CD4-positive, alpha-beta memory T cell (primary cell): ENCODE data around the gene AGMO. TPM values are rescaled to one million over a fixed set of nuclear protein-coding genes. Genes with fewer than 3 reads are reported as not detected.

Experiments used
- CTCF ChIA-PET: fragments of 350-600 bp; sonication (Branson Sonifier 250); formaldehyde crosslinking; loops from one replicate; lab custom pipeline; 2021; ENCODE audit warnings: inconsistent platforms; ENCODE audit not compliant: partially characterized antibody; lab: Charles Lee
- POLR2A ChIA-PET: fragments of 350-600 bp; sonication (Branson Sonifier 250); formaldehyde crosslinking; loops from one replicate; lab custom pipeline; 2021; ENCODE audit not compliant: partially characterized antibody; lab: Charles Lee
- DNase-seq, 5 donors: peaks; one replicate each; pipeline versions ENCODE4 v3.0.0 to v3.0.0-alpha.2; 2020 to 2022; ENCODE audit warnings: mixed read lengths in 1 of 5
- H3K27ac ChIP-seq: one replicate; pipeline ENCODE4 v1.7.0; 2013; ENCODE audit warnings: low read depth, low read length
- H3K27me3 ChIP-seq: 2 replicates; pipeline ENCODE4 v1.7.0; 2013; ENCODE audit warnings: mild to moderate bottlenecking, low read length, moderate library complexity; ENCODE audit not compliant: insufficient read depth
- H3K36me3 ChIP-seq: 2 replicates; pipeline ENCODE4 v1.7.0; 2013; ENCODE audit warnings: mild to moderate bottlenecking, low read length, moderate library complexity; ENCODE audit not compliant: insufficient read depth
- H3K4me1 ChIP-seq: 2 replicates; pipeline ENCODE4 v1.7.0; 2013; ENCODE audit warnings: mild to moderate bottlenecking, low read length, moderate library complexity; ENCODE audit not compliant: insufficient read depth
- H3K4me3 ChIP-seq, 2 donors: one replicate each; pipeline ENCODE4 v1.7.0; 2013; ENCODE audit warnings: low read length in 2 of 2, mild to moderate bottlenecking in 1 of 2
- H3K9me3 ChIP-seq, 2 donors: one replicate each; pipeline ENCODE4 v1.7.0; 2013; ENCODE audit warnings: low read length in 2 of 2, control low read depth in 1 of 2; ENCODE audit not compliant: control insufficient read depth in 1 of 2
- H3K27ac Mint-ChIP-seq, 7 donors: one replicate each; pipeline ENCODE4 v1.8.0; 2020 to 2021; ENCODE audit warnings: mixed read lengths in 7 of 7, mild to moderate bottlenecking in 6 of 7, inconsistent platforms in 3 of 7, moderate library complexity in 3 of 7
- H3K27me3 Mint-ChIP-seq, 2 donors: one replicate each; pipeline ENCODE4 v1.8.0; 2020 to 2021; ENCODE audit warnings: mixed read lengths in 2 of 2
- H3K36me3 Mint-ChIP-seq, 2 donors: one replicate each; pipeline ENCODE4 v1.8.0; 2020 to 2021; ENCODE audit warnings: mixed read lengths in 2 of 2, inconsistent platforms in 1 of 2, mild to moderate bottlenecking in 1 of 2
- H3K4me1 Mint-ChIP-seq, 4 donors: one replicate each; pipeline ENCODE4 v1.8.0; 2020 to 2021; ENCODE audit warnings: mixed read lengths in 4 of 4, mild to moderate bottlenecking in 1 of 4
- H3K4me3 Mint-ChIP-seq, 8 donors: one replicate each; pipeline ENCODE4 v1.8.0; 2020 to 2021; ENCODE audit warnings: mixed read lengths in 8 of 8, mild to moderate bottlenecking in 7 of 8, moderate library complexity in 6 of 8, inconsistent platforms in 3 of 8
- H3K9me3 Mint-ChIP-seq, 8 donors: one replicate each; pipeline ENCODE4 v1.8.0; 2020 to 2021; ENCODE audit warnings: mixed read lengths in 8 of 8, mild to moderate bottlenecking in 5 of 8, inconsistent platforms in 3 of 8, moderate library complexity in 1 of 8
- intact Hi-C: fragments of 100-400 bp; cut with micrococcal nuclease; formaldehyde crosslinking; loops from one replicate; pipeline ENCODE4 v1.15.1; 2023
- polyA plus RNA-seq, 2 donors: library from polyadenylated mRNA; unstranded; fragments of 300-500 nt; fragmentation: Illumina TruSeq; gene quantifications; one replicate each; pipeline ENCODE4 v1.2.3, GENCODE V29; 2021
- total RNA-seq, 2 experiments: library from RNA; stranded (reverse); gene quantifications; one replicate each; pipeline ENCODE4 v1.2.3, GENCODE V29; 2021

AGMO gene
- total and polyA plus RNA-seq, 4 experiments from 2014 or later: not detected

DNA sequence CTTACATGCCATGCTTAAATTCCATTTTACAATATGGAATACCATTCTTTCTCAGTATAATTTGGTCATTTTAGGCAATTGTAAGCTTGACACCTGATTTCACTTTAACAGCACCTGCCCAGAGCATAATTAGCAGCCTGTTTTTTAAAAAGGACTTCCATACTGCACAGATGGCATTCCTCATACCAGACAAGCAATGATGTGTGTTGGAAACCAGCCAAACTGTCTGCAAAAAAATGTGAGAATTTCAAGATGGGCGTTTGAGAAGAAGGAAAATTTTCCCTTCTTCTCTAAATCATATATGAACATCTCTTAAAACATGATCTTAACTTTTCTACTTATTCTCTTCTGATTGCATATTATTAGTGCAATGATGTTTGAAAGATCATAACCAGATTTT, 40.4 kb upstream of the AGMO start:
- ChIA-PET POLR2A (no interaction called here), CTCF (no interaction called here)
- Histone ChIP-seq H3K4me3 (no peak overlapping the region), H3K36me3 (no peaks in the 10 kb centered on the region), H3K4me1 (no peaks in the 10 kb centered on the region), H3K27ac (no peak overlapping the region), H3K27me3 (no peaks in the 10 kb centered on the region), H3K9me3 (no peaks in the 10 kb centered on the region)
- Mint-ChIP-seq H3K27me3 (no peaks in the 10 kb centered on the region), H3K4me1 (no peaks in the 10 kb centered on the region), H3K9me3 (peaks cover 0 to 7% (median 3%) of the 10 kb centered on the region in 8 donors), H3K27ac (no peak overlapping the region), H3K4me3 (no peak overlapping the region), H3K36me3 (no peaks in the 10 kb centered on the region)
- no peak for DNase-seq
- intact Hi-C loops: no loop called here

DNA sequence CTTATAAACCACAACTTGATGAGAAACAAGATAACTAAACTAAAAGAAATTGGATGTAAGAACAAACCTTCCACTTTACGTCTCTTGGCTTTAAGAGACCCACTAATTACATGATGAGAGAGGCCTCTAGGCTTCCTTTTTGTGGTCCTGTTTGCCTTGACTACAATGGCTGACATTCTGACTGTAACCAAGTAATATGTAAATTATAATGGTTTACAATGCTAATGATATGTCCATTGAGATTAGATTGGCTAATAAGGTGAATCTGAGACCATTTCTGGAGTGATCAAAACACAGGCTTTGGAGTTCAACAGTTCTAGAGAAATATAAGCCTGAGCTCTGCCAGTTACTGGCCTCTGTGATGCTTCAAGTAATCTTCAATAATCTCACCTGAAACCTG, 39.4 kb upstream of the AGMO start:
- no peaks in the 10 kb centered on the region for H3K36me3 ChIP-seq
- H3K4me3 ChIP-seq: no peak overlapping the region
- intact Hi-C loops: no loop called here
- Mint-ChIP-seq H3K27ac (no peak overlapping the region), H3K9me3 (peaks cover 0 to 13% (median 4%) of the 10 kb centered on the region in 8 donors), H3K4me3 (no peak overlapping the region), H3K4me1 (no peaks in the 10 kb centered on the region), H3K27me3 (no peaks in the 10 kb centered on the region), H3K36me3 (no peaks in the 10 kb centered on the region)
- H3K27me3 ChIP-seq: no peaks in the 10 kb centered on the region
- CTCF ChIA-PET: no interaction called here
- DNase-seq: no peak
- POLR2A ChIA-PET: no interaction called here
- H3K4me1 ChIP-seq: no peaks in the 10 kb centered on the region
- H3K9me3 ChIP-seq: no peaks in the 10 kb centered on the region
- H3K27ac ChIP-seq: no peak overlapping the region

DNA sequence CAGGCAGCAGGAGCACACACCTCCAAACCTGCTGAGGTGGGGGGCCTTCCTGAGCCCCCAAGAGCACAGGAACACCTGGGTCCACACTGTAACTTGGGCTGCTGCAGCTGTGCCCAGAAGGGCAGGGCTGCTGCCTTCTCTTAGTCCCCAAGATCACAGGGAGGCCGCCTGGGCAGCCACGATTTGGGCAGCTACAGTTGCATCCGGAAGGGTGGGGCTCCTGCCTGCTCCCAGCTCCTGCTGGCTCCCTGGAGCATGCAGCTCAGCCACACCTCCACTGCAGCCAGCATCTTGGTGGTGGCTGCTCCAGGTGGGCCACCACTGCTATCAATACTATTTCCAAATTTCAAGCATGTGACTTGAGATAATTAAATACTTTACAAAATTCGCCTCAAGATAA, 38.5 kb upstream of the AGMO start:
- POLR2A ChIA-PET: no interaction called here
- Histone ChIP-seq H3K4me3 (no peak overlapping the region), H3K36me3 (no peaks in the 10 kb centered on the region), H3K27ac (no peak overlapping the region), H3K9me3 (no peaks in the 10 kb centered on the region), H3K4me1 (no peaks in the 10 kb centered on the region), H3K27me3 (no peaks in the 10 kb centered on the region)
- peak in 1 of 5 donors; percentile 22 for DNase-seq
- Mint-ChIP-seq H3K4me3 (no peak overlapping the region), H3K27me3 (no peaks in the 10 kb centered on the region), H3K36me3 (no peaks in the 10 kb centered on the region), H3K4me1 (no peaks in the 10 kb centered on the region), H3K27ac (no peak overlapping the region), H3K9me3 (peaks cover 0 to 13% (median 4%) of the 10 kb centered on the region in 8 donors)
- CTCF ChIA-PET: no interaction called here
- intact Hi-C loops: no loop called here

DNA sequence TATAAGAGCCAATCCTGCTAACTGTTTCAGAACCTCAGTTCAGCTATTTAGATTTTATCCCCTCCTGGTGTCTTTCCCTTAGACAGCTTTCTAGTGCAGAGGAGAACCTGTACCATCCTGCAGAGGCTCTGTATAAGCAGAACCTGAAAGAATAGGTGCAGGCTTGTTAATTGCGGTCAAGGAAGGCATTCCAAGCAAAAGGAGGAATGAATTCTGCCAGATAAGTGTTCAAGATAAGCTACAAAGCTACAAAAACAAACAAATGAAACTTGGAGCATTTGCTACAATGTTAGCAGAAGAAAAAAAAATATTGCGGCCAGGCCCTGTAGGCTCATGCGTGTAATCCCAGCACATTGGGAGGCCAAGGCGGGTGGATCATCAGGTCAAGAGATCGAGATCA, 32.6 kb upstream of the AGMO start:
- ChIA-PET CTCF (no interaction called here), POLR2A (no interaction called here)
- no peaks in the 10 kb centered on the region for H3K4me1 Mint-ChIP-seq
- H3K27me3 Mint-ChIP-seq: no peaks in the 10 kb centered on the region
- H3K27ac Mint-ChIP-seq: no peak overlapping the region
- Histone ChIP-seq H3K9me3 (no peaks in the 10 kb centered on the region), H3K27me3 (no peaks in the 10 kb centered on the region), H3K4me3 (no peak overlapping the region), H3K36me3 (no peaks in the 10 kb centered on the region), H3K4me1 (no peaks in the 10 kb centered on the region), H3K27ac (no peak overlapping the region)
- H3K9me3 Mint-ChIP-seq: peaks cover 0 to 15% (median 3%) of the 10 kb centered on the region in 8 donors
- intact Hi-C loops: no loop called here
- DNase-seq: no peak
- H3K36me3 Mint-ChIP-seq: no peaks in the 10 kb centered on the region
- no peak overlapping the region for H3K4me3 Mint-ChIP-seq

DNA sequence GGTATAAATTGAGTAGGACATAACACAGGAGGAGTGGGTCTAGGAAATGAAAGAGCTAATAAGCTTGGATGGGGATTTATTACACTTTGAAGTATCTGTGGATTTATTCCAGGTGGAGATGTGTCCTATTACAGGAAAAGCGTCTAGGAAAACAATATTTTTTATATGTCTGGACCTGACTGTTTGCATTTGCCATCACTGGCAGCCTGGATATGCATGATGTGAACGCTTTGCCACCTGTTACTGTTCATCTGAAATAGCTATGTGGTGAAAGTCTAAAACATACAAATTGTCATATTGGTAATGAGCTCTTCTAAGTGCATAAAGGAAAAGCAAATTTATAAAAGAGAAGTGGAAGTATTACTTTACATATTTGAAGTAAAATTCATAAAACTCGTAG, 31.6 kb upstream of the AGMO start:
- H3K27ac ChIP-seq: no peak overlapping the region
- intact Hi-C loops: no loop called here
- ChIA-PET POLR2A (no interaction called here), CTCF (no interaction called here)
- H3K9me3 ChIP-seq: no peaks in the 10 kb centered on the region
- Mint-ChIP-seq H3K4me3 (no peak overlapping the region), H3K4me1 (no peaks in the 10 kb centered on the region), H3K27ac (no peak overlapping the region), H3K9me3 (peaks cover 0 to 15% (median 5%) of the 10 kb centered on the region in 8 donors), H3K27me3 (no peaks in the 10 kb centered on the region), H3K36me3 (no peaks in the 10 kb centered on the region)
- DNase-seq: no peak
- no peaks in the 10 kb centered on the region for H3K36me3 ChIP-seq
- H3K4me1 ChIP-seq: no peaks in the 10 kb centered on the region
- H3K27me3 ChIP-seq: no peaks in the 10 kb centered on the region
- no peak overlapping the region for H3K4me3 ChIP-seq

DNA sequence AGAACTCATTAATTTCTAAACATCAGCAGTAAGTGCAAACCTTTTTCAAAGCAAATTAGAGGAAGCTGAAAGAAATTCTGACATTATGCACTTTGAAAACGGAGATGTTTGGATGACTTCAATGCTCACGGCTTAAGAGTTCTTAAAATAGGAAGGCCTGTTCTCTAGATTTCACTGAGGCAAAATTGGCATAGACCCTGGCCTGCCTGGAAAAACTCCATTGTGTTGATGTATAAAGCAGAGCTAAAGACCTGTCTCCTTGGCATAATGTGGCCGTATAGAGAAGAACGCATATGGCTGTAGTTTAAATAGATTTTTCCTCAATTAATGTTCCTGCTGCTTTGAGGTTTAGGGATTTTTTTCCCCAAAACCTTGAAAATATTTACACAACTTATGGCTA, 24.5 kb upstream of the AGMO start:
- ChIA-PET CTCF (no interaction called here), POLR2A (no interaction called here)
- H3K4me3 Mint-ChIP-seq: no peak overlapping the region
- Histone ChIP-seq H3K27ac (no peak overlapping the region), H3K9me3 (no peaks in the 10 kb centered on the region), H3K36me3 (no peaks in the 10 kb centered on the region), H3K4me1 (no peaks in the 10 kb centered on the region), H3K27me3 (no peaks in the 10 kb centered on the region), H3K4me3 (no peak overlapping the region)
- no peaks in the 10 kb centered on the region for H3K36me3 Mint-ChIP-seq
- intact Hi-C loops: no loop called here
- no peak for DNase-seq
- no peaks in the 10 kb centered on the region for H3K4me1 Mint-ChIP-seq
- H3K9me3 Mint-ChIP-seq: peaks cover 0 to 16% (median 8%) of the 10 kb centered on the region in 8 donors
- no peaks in the 10 kb centered on the region for H3K27me3 Mint-ChIP-seq
- no peak overlapping the region for H3K27ac Mint-ChIP-seq

DNA sequence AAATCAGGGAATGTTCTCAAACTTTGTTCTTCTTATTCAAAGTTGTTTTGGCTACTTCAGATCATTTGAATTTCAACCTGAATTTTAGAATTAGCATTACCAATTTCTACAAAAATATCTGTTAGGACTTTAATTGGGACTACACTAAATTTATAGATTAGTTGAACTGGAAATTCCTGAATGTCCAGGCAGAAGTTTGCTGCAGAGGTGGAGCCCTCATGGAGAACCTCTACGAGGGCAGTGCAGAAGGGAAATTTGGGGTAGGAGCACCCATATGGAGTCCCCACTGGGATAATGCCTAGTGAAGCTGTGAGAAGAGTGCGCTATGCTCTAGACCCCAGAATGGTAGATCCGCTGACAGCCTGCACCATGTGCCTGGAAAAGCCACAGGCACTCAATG, 22.8 kb upstream of the AGMO start:
- POLR2A ChIA-PET: no interaction called here
- no peaks in the 10 kb centered on the region for H3K4me1 ChIP-seq
- DNase-seq: no peak
- Mint-ChIP-seq H3K4me3 (no peak overlapping the region), H3K36me3 (no peaks in the 10 kb centered on the region), H3K4me1 (no peaks in the 10 kb centered on the region), H3K9me3 (peaks cover 0 to 16% (median 6%) of the 10 kb centered on the region in 8 donors), H3K27ac (no peak overlapping the region), H3K27me3 (no peaks in the 10 kb centered on the region)
- no peak overlapping the region for H3K4me3 ChIP-seq
- no peak overlapping the region for H3K27ac ChIP-seq
- no peaks in the 10 kb centered on the region for H3K9me3 ChIP-seq
- CTCF ChIA-PET: no interaction called here
- H3K36me3 ChIP-seq: no peaks in the 10 kb centered on the region
- intact Hi-C loops: no loop called here
- H3K27me3 ChIP-seq: no peaks in the 10 kb centered on the region

DNA sequence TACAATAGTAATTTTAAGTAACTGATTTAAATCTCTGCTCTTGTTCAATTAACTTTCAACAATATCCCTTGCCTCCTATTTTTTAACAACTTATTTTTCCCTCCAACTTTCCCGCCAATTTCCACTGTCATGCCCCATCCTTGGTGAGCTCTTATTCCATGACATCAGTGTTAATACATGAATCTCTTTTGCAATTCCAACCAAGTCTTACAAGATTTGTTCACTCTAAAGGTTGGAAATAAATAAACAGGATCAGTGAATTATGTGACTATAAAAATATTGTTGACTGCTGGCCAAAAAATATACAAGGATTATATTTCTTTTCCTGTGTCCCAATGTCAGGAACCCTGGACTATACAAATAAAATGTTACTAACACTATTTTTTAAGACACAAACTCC, 21.0 kb upstream of the AGMO start:
- intact Hi-C loops: no loop called here
- Mint-ChIP-seq H3K27me3 (no peaks in the 10 kb centered on the region), H3K4me1 (no peaks in the 10 kb centered on the region), H3K9me3 (peaks cover 0 to 16% (median 6%) of the 10 kb centered on the region in 8 donors), H3K36me3 (no peaks in the 10 kb centered on the region), H3K4me3 (no peak overlapping the region), H3K27ac (no peak overlapping the region)
- ChIA-PET POLR2A (no interaction called here), CTCF (no interaction called here)
- no peaks in the 10 kb centered on the region for H3K27me3 ChIP-seq
- no peak overlapping the region for H3K27ac ChIP-seq
- H3K9me3 ChIP-seq: no peaks in the 10 kb centered on the region
- no peak overlapping the region for H3K4me3 ChIP-seq
- DNase-seq: no peak
- H3K4me1 ChIP-seq: no peaks in the 10 kb centered on the region
- no peaks in the 10 kb centered on the region for H3K36me3 ChIP-seq
